ENCODE measurements around the gene SEMA6B.
"Not testable (repeated sequence)": the region's sequence is repeated elsewhere in the genome, so short reads cannot be mapped to it uniquely, and the experiment has no call there.

Gene SEMA6B

DNA sequence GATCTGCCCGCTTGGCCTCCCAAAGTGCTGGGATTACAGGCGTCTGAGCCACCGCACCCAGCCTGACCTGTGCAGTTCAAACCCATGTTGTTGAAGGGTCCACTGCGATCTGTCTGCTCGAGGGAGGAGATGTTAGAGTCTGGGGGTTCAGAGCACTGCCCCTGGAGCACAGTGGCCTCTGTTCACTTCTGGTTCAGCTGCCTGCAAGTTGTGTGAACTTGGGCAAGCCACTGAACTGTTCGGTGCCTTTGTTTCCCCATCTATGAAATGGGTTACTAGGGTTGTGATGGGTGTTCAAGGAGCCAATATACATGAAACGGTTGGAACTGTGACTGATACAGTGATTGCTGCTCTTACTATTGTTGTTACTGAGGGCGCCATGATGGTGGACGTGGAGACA, 26.1 kb downstream of the SEMA6B start:
- no peak overlapping the region for H3K4me3 ChIP-seq (ENCODE audit: severe bottlenecking)
- H3K27ac ChIP-seq (ENCODE audit: poor library complexity, severe bottlenecking): no peak overlapping the region
- H3K36me3 ChIP-seq (ENCODE audit: low read depth): no peaks in the 10 kb centered on the region
- TF ChIP-seq, protein P1, sequence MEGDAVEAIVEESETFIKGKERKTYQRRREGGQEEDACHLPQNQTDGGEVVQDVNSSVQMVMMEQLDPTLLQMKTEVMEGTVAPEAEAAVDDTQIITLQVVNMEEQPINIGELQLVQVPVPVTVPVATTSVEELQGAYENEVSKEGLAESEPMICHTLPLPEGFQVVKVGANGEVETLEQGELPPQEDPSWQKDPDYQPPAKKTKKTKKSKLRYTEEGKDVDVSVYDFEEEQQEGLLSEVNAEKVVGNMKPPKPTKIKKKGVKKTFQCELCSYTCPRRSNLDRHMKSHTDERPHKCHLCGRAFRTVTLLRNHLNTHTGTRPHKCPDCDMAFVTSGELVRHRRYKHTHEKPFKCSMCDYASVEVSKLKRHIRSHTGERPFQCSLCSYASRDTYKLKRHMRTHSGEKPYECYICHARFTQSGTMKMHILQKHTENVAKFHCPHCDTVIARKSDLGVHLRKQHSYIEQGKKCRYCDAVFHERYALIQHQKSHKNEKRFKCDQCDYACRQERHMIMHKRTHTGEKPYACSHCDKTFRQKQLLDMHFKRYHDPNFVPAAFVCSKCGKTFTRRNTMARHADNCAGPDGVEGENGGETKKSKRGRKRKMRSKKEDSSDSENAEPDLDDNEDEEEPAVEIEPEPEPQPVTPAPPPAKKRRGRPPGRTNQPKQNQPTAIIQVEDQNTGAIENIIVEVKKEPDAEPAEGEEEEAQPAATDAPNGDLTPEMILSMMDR (IDR thresholded peaks at IDR 0.05; ENCODE audit: poor library complexity, severe bottlenecking): no peak
- no peaks in the 10 kb centered on the region for H3K4me1 ChIP-seq (ENCODE audit: insufficient read depth, poor library complexity, severe bottlenecking)
- no peak for ATAC-seq (ENCODE audit: low read depth)
- no peak for DNase-seq (ENCODE audit: low spot score)
- no peaks in the 10 kb centered on the region for H3K27me3 ChIP-seq (ENCODE audit: insufficient read depth, poor library complexity, severe bottlenecking)
- H3K9me3 ChIP-seq (ENCODE audit: severe bottlenecking): no peaks in the 10 kb centered on the region

DNA sequence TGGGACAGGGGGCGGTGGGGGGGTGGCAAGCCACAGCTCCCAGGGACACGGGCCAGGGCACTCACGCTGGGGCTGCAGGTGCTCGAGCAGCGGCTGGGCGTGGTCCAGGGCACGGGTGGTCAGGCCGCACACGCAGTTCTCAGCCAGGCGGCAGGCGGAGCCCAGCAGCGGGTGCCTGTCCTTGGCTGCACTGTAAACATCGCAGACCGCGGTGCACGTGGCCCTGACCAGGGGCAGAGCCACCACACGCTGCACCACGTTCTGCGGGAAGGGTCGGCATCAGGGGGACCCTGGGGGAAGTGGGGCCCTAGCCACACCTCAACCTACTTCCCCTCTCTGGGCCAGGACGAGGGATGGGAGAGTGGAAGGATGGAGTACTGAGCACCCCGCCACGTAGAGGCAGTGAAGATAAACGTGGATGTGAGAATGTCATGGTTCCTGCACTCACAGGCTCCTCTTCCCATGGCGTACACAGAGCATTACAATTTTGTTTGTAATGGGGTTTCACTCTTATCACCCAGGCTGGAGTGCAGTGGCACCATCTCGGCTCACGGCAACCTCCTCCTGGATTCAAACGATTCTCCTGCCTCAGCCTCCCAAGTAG, 27.8 kb downstream of the SEMA6B start:
- no peaks in the 10 kb centered on the region for H3K27me3 ChIP-seq (ENCODE audit: insufficient read depth, poor library complexity, severe bottlenecking)
- ATAC-seq (ENCODE audit: low read depth): no peak
- no peaks in the 10 kb centered on the region for H3K9me3 ChIP-seq (ENCODE audit: severe bottlenecking)
- no peaks in the 10 kb centered on the region for H3K36me3 ChIP-seq (ENCODE audit: low read depth)
- no peaks in the 10 kb centered on the region for H3K4me1 ChIP-seq (ENCODE audit: insufficient read depth, poor library complexity, severe bottlenecking)
- TF ChIP-seq, protein P1 (IDR thresholded peaks at IDR 0.05; ENCODE audit: poor library complexity, severe bottlenecking): no peak
- no peak for DNase-seq (ENCODE audit: low spot score)
- H3K4me3 ChIP-seq (ENCODE audit: severe bottlenecking): no peak overlapping the region
- no peak overlapping the region for H3K27ac ChIP-seq (ENCODE audit: poor library complexity, severe bottlenecking)

DNA sequence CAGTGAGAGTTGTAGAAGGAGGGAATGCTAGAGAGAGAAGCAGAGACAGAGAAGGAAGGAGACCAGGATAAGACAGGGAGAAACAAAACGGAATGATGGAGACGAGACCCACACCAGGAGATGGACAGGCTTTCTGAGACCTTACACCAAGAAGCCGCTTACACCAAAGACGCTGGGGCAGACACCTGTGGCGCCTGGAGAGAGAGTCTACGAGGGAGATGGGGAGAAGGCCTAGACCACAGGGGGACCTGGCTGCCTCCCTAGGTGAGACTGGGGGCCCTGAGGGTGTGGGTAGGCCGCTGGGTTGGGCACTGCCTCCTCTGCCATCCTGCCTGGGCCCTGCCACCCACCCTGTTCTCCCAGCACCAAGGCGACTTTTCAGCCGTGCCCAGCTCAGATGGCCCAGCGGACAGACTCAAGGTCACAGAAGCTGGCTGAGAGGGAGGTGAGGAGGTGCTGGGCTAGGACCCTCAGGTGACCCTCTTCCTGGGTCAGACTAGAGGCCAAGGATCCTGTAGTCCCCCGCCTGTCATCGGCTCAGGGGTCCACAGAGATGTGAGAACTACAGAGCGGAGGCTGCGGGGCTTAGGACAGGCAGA, 29.5 kb downstream of the SEMA6B start:
- no peak for DNase-seq (ENCODE audit: low spot score)
- TF ChIP-seq, protein P1 (IDR thresholded peaks at IDR 0.05; ENCODE audit: poor library complexity, severe bottlenecking): no peak
- no peaks in the 10 kb centered on the region for H3K4me1 ChIP-seq (ENCODE audit: insufficient read depth, poor library complexity, severe bottlenecking)
- no peak for ATAC-seq (ENCODE audit: low read depth)
- H3K4me3 ChIP-seq (ENCODE audit: severe bottlenecking): no peak overlapping the region
- H3K27me3 ChIP-seq (ENCODE audit: insufficient read depth, poor library complexity, severe bottlenecking): no peaks in the 10 kb centered on the region
- H3K36me3 ChIP-seq (ENCODE audit: low read depth): no peaks in the 10 kb centered on the region
- H3K27ac ChIP-seq (ENCODE audit: poor library complexity, severe bottlenecking): no peak overlapping the region
- H3K9me3 ChIP-seq (ENCODE audit: severe bottlenecking): no peaks in the 10 kb centered on the region

DNA sequence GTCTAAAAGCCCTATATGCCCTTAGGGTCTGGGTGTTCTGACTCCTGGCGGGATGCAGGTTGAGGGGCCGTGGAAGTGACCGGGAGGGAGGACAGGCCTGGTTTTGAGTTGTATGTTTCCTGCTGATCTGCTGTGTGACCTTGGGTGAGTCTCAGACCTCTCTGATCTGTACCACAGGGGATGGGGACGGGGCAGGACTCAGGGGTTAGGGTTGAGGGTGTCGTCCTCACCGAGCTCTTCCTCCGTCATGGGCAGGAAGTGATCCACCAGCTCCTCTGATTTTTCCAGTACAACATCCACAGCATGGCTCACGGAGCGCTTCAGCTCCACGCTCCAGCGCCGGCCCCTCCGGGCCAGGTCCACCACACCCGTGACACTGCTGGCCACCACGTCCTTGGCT, 30.6 kb downstream of the SEMA6B start:
- Histone ChIP-seq H3K4me3 (ENCODE audit: severe bottlenecking) (no peak overlapping the region), H3K27me3 (ENCODE audit: insufficient read depth, poor library complexity, severe bottlenecking) (no peaks in the 10 kb centered on the region), H3K27ac (ENCODE audit: poor library complexity, severe bottlenecking) (no peak overlapping the region), H3K4me1 (ENCODE audit: insufficient read depth, poor library complexity, severe bottlenecking) (no peaks in the 10 kb centered on the region), H3K36me3 (ENCODE audit: low read depth) (no peaks in the 10 kb centered on the region), H3K9me3 (ENCODE audit: severe bottlenecking) (no peaks in the 10 kb centered on the region)
- TF ChIP-seq, protein P1 (IDR thresholded peaks at IDR 0.05; ENCODE audit: poor library complexity, severe bottlenecking): no peak
- ATAC-seq (ENCODE audit: low read depth) (no peak), DNase-seq (ENCODE audit: low spot score) (no peak)

DNA sequence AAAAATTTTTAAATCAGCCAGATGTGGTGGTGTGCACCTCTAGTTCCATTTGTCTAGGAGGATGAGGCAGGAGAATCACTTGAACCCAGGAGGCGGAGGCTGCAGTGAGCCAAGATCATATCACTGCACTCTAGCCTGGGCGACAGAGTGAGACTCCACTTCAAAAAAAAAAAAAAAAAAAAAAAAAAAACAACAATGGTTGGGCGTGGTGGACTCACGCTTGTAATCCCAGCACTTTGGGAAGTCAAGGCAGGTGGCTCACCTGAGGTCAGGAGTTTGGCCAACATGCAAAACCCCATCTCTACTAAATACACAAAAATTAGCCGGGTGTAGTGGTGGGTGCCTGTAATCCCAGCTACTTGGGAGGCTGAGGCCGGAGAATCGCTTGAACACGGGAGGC, 32.1 kb downstream of the SEMA6B start:
- not testable (repeated sequence) for ATAC-seq (ENCODE audit: low read depth); H3K27ac ChIP-seq (ENCODE audit: poor library complexity, severe bottlenecking); H3K36me3 ChIP-seq (ENCODE audit: low read depth); H3K4me1 ChIP-seq (ENCODE audit: insufficient read depth, poor library complexity, severe bottlenecking); H3K9me3 ChIP-seq (ENCODE audit: severe bottlenecking); H3K4me3 ChIP-seq (ENCODE audit: severe bottlenecking); DNase-seq (ENCODE audit: low spot score); H3K27me3 ChIP-seq (ENCODE audit: insufficient read depth, poor library complexity, severe bottlenecking)
